Stimulated activated memory B cell treated with anti-CD40 and anti-IgM and Interleukin-4, amounts not matched to agents 10 μg/mL and 1 μg/mL and 100 μg/mL, for 72 hours (primary cell): ENCODE measurements around the gene ADAM12.

Source experiments
- ATAC-seq: fragments of 150-1000 bp; cut with Tn5 transposase; 2 replicates; pipeline ENCODE4 v1.10.0; 2021
- H3K27ac Mint-ChIP-seq: one replicate; pipeline ENCODE4 v1.8.0; 2022; ENCODE audit warnings: mild to moderate bottlenecking, mixed read lengths
- H3K27me3 Mint-ChIP-seq: one replicate; pipeline ENCODE4 v1.8.0; 2022; ENCODE audit warnings: mixed read lengths
- H3K36me3 Mint-ChIP-seq: one replicate; pipeline ENCODE4 v1.8.0; 2022; ENCODE audit warnings: mixed read lengths
- H3K4me1 Mint-ChIP-seq: one replicate; pipeline ENCODE4 v1.8.0; 2022; ENCODE audit warnings: mixed read lengths
- H3K4me3 Mint-ChIP-seq: one replicate; pipeline ENCODE4 v1.8.0; 2022; ENCODE audit warnings: mild to moderate bottlenecking, moderate library complexity, mixed read lengths
- H3K9me3 Mint-ChIP-seq: one replicate; pipeline ENCODE4 v1.8.0; 2022; ENCODE audit warnings: mixed read lengths

The ADAM12 gene

DNA sequence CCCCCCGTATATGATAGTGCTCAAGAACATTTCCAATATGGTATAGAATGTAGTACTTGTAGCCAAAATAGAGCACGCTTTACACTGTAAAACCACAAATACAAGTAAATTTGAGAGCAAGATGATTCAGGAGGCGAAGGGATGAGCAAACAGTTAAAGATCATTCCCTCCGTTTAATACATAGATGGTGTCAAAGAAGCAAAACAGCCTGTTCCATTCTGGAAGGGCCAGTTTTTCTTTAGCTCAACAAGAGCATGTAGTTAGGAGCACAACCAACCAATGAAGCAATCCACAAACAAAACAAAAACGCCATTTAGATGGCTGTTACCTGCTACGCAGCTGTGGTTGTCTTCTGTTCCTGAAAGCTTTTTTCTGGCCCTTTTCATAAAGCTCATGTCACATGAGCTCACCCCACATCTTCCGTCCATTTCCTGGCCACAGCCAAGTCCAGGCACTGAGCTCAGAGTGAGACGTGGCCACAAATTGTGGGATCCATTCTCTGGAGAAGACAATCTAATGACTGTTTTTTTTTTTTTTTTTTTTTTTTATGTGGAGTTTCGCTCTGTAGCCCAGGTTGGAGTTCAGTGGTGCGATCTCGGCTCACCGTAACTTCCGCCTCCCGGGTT lies 306.3 kb downstream of the ADAM12 start:
- H3K36me3 Mint-ChIP-seq = no peaks in the 10 kb centered on the region
- peaks cover 31% of the 10 kb centered on the region for H3K27me3 Mint-ChIP-seq
- H3K27ac Mint-ChIP-seq = no peak overlapping the region
- no peak for ATAC-seq
- no peaks in the 10 kb centered on the region for H3K4me1 Mint-ChIP-seq
- no peak overlapping the region for H3K4me3 Mint-ChIP-seq
- no peaks in the 10 kb centered on the region for H3K9me3 Mint-ChIP-seq

DNA sequence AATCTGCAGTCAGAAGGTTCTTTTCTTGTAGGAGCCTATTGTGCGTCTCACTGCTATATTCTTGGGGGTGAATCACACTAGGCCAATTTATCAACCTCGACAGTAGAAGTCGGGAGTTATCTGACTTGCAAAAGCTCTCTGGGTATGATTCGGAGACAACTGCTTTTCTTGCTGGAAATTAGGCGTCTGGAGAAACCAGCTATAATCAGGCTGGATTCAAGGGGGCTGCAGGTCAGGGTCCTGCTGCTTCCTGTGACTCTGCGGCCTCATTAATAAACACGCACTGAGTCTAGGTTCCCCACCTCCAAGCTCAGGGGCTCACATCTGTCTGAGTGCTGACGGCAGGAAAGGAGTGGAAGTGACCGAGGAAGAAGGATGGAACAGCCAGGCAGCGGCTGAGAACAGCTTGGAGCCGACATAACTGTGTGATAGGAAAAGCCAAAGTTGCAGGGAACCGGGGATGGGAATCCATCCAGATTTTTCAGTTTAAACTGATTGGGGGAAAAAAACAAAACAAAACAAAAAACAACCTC lies 307.3 kb downstream of the ADAM12 start:
- Mint-ChIP-seq H3K36me3 (no peaks in the 10 kb centered on the region), H3K4me3 (no peak overlapping the region), H3K27ac (no peak overlapping the region), H3K9me3 (no peaks in the 10 kb centered on the region), H3K4me1 (no peaks in the 10 kb centered on the region), H3K27me3 (peaks cover 28% of the 10 kb centered on the region)
- no peak for ATAC-seq

DNA sequence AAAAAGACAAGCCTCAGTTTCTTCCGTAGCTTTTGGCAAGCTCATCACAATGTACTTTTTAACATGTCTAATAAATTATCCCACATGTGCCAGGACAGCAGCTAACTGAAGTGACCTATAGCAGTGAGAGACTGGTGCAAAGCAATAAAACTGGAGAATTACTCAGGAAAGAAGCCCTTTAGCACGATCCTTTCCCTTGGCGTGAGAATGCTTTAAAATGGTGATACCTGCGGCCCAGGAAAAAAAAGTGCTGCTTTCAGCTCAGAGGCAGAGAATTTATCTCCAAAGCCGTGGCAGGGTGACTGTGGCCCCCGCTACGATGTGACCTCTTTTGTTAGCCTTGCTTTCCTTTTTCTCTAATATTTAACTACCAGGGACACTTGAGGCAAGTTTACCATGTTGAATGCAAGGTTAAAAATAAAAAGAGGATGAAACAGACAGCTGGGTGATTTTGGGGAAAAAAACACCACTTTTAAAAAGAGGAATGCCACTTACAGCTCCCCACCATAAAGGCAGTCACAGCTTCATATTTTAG lies 307.9 kb downstream of the ADAM12 start:
- H3K27me3 Mint-ChIP-seq = peaks cover 23% of the 10 kb centered on the region
- no peaks in the 10 kb centered on the region for H3K36me3 Mint-ChIP-seq
- no peaks in the 10 kb centered on the region for H3K9me3 Mint-ChIP-seq
- no peak overlapping the region for H3K27ac Mint-ChIP-seq
- no peaks in the 10 kb centered on the region for H3K4me1 Mint-ChIP-seq
- no peak for ATAC-seq
- H3K4me3 Mint-ChIP-seq = no peak overlapping the region

DNA sequence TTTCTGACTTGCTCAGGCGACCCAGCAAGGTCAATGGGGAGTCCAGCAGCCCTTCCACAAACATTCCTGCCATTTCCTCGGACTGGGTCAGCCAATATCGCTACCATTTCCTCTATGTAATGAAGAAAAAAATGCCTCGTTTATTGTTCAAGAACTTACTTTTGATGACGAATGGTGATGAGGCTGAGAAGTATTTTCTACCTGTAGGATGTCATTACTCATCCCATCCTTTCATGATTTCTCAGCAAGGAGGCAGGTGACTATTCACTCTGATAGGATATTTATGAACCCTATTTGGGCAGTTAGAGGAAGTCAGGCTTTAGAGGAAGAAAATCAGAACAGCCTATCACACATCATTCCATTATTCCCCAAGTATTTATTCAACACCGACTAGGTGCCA lies 313.3 kb downstream of the ADAM12 start:
- no peak for ATAC-seq
- no peaks in the 10 kb centered on the region for H3K4me1 Mint-ChIP-seq
- no peaks in the 10 kb centered on the region for H3K36me3 Mint-ChIP-seq
- H3K9me3 Mint-ChIP-seq = no peaks in the 10 kb centered on the region
- no peak overlapping the region for H3K27ac Mint-ChIP-seq
- no peak overlapping the region for H3K4me3 Mint-ChIP-seq
- peaks cover 10% of the 10 kb centered on the region for H3K27me3 Mint-ChIP-seq

DNA sequence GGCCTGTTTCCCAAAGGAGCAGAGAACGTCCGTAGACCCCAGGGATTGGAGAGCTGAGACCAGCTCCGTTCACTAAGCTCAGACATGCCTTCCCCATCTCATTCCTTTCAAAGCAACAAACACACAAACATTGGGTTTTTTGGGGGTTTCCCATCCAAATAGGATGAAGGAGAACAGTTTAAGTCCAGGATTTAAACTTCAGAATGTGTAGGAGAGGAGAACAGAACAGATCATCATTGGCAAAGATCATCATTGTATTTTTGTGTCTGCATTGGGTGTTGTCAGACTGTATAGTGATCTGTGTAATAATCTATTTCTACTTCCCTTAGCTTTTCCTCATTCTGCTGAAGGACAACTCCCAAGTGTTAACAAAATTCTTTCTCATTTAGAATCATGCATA lies 314.0 kb downstream of the ADAM12 start:
- peaks cover 10% of the 10 kb centered on the region for H3K27me3 Mint-ChIP-seq
- H3K4me3 Mint-ChIP-seq = no peak overlapping the region
- no peaks in the 10 kb centered on the region for H3K4me1 Mint-ChIP-seq
- no peak overlapping the region for H3K27ac Mint-ChIP-seq
- no peaks in the 10 kb centered on the region for H3K9me3 Mint-ChIP-seq
- H3K36me3 Mint-ChIP-seq = no peaks in the 10 kb centered on the region
- ATAC-seq = no peak

DNA sequence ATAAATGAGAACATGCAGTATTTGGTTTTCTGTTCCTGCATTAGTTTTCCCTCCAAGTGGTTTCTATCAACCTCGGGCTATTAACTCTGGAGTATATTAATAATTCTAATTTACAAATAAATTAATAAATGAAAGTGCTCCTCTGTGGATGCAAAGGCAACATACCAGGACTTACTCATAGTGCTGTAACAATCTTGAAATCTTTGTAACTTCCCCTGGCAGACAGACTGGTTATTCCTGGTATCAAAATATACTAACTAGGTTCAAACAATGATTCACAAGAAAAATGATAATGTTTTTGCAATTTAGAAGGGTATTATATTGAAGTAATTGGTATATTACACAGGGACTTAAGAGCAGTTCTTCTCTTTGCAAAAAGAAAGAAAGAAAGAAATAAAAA lies 314.7 kb downstream of the ADAM12 start:
- Mint-ChIP-seq H3K36me3 (no peaks in the 10 kb centered on the region), H3K9me3 (no peaks in the 10 kb centered on the region), H3K4me3 (no peak overlapping the region), H3K4me1 (no peaks in the 10 kb centered on the region), H3K27ac (no peak overlapping the region), H3K27me3 (peaks cover 9% of the 10 kb centered on the region)
- ATAC-seq = no peak

DNA sequence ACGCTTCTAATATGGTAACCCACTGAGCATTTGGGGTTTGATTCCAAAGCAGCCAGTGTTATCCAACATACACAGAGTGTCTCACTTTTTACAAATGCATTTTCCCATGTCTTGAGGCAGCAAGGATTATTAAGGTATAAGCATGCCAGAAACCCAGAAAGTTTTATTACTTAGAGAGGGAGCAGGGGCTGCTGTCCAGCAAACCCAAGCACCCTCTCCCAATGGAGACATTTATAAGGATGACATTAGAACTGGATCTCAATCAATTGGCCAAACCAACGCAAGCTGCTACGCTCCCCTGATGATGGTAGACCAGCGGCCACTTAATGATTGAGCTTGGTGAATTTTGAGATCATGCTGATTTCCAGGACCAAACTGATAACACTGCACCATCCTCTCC lies 315.7 kb downstream of the ADAM12 start:
- no peaks in the 10 kb centered on the region for H3K36me3 Mint-ChIP-seq
- H3K4me1 Mint-ChIP-seq = no peaks in the 10 kb centered on the region
- no peak overlapping the region for H3K27ac Mint-ChIP-seq
- H3K9me3 Mint-ChIP-seq = no peaks in the 10 kb centered on the region
- no peak for ATAC-seq
- H3K4me3 Mint-ChIP-seq = no peak overlapping the region
- H3K27me3 Mint-ChIP-seq = no peaks in the 10 kb centered on the region

DNA sequence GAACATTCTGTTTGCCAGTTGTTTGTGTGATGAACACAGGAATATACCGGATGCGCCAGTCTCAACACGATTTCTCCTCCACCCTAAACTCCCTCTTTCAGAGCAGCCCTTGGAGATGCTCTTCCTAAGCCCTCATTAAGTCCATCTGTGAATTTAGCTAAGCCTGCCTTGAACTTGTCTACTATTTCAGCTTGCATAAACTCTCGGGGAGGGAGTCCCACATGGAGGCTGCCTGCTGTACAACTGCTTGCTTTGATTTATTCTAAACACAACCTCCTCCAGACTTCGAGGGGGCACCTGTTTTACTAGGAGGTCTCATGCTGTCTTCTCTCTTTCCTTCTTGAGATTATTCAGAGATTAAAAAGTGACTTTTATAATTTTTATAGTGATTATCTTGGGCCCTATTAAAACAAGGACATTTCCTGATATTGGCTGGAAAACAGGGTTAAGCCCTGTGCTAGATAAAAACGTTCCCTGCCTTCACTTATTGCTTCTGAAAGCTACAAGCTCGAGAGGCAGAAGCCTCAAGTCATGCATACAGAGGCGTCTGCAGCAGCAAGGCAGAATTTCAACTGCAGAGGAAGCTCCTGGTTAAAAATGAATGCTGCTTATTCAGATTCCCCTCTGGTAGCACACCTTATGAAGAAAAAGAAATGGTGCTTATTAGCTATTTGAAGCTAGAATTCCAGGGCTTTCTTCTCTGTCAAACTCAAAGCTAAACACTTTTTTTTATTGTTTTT lies 317.6 kb downstream of the ADAM12 start:
- Mint-ChIP-seq H3K9me3 (no peaks in the 10 kb centered on the region), H3K36me3 (no peaks in the 10 kb centered on the region), H3K27me3 (no peaks in the 10 kb centered on the region), H3K4me1 (no peaks in the 10 kb centered on the region), H3K27ac (no peak overlapping the region), H3K4me3 (no peak overlapping the region)
- ATAC-seq = no peak

DNA sequence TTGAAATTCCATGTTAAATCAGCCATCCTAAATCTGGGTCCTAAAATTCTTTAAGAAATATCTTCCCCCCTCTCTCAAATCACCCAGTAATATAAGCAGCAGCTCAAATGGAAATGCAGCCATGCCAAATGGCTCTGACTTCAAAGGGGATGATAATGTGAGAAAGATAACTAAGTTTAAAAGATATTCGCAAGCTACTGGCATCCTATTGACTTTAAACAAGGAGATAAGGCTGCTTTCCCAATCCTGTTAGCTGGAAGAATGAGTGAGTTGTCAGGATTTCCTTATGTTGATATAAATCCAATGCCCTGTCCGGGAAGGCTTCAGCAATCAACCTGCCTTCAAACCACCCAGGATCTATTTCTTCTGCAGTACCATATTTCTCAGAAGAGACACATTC lies 320.0 kb downstream of the ADAM12 start:
- ATAC-seq = no peak
- no peak overlapping the region for H3K27ac Mint-ChIP-seq
- H3K4me1 Mint-ChIP-seq = no peaks in the 10 kb centered on the region
- H3K9me3 Mint-ChIP-seq = no peaks in the 10 kb centered on the region
- no peaks in the 10 kb centered on the region for H3K36me3 Mint-ChIP-seq
- no peaks in the 10 kb centered on the region for H3K27me3 Mint-ChIP-seq
- no peak overlapping the region for H3K4me3 Mint-ChIP-seq

DNA sequence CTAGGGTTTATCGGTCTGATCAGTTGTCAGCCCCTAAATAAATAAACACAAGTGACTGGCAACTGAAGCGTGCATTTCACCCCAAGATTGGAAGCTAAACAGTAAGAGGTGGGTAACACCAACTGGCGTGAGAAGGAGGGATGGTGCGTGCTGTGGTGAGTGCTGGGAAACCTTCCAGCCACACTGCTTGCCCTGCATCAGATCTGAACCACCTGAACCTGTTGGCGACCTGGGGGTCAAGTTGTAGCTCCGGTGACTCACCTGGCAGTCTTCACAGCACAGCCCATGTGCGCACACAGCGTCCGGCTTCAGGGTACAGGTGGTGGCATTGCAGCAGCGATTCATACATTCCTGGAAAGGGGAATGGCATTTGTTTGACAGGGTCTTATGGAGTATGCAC lies 321.8 kb downstream of the ADAM12 start:
- Mint-ChIP-seq H3K9me3 (no peaks in the 10 kb centered on the region), H3K27ac (no peak overlapping the region)

DNA sequence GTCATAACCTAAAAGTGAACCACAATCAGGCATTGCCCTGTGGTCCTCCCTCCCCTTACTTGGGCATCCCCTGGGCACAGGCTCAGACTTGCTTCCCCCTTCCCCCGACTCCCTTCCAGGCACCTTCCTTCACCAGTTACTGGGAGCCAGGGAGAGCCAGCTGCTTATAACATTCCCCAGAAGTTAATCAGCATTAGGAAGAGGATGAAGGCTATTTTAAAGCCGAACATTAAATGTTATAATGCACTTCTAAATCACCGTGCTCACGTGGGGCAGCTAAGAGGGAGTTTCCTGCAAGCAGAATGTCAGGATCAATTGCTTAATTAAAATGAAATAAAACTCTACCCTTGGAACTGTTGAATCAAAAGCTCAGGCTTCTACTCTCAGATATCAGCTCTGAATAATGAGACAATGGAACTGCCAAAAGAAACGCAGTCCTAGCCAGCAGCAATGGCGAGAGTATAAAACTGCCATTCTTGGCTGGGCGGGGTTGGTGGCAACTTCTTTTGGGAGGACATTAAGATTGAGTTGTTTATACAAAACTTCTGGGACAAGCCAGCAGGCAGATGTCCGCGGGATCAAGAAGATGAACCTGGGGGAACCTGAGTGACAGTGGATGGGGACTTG lies 322.4 kb downstream of the ADAM12 start:
- no peaks in the 10 kb centered on the region for H3K36me3 Mint-ChIP-seq
- ATAC-seq = no peak
- no peaks in the 10 kb centered on the region for H3K9me3 Mint-ChIP-seq
- no peak overlapping the region for H3K4me3 Mint-ChIP-seq
- no peaks in the 10 kb centered on the region for H3K4me1 Mint-ChIP-seq
- H3K27me3 Mint-ChIP-seq = no peaks in the 10 kb centered on the region
- no peak overlapping the region for H3K27ac Mint-ChIP-seq

More for the DNA sequence above, 321.8 kb downstream of the ADAM12 start:
- no peaks in the 10 kb centered on the region for H3K36me3 Mint-ChIP-seq
- no peak overlapping the region for H3K4me3 Mint-ChIP-seq
- H3K4me1 Mint-ChIP-seq = no peaks in the 10 kb centered on the region
- no peaks in the 10 kb centered on the region for H3K27me3 Mint-ChIP-seq
- ATAC-seq = no peak

DNA sequence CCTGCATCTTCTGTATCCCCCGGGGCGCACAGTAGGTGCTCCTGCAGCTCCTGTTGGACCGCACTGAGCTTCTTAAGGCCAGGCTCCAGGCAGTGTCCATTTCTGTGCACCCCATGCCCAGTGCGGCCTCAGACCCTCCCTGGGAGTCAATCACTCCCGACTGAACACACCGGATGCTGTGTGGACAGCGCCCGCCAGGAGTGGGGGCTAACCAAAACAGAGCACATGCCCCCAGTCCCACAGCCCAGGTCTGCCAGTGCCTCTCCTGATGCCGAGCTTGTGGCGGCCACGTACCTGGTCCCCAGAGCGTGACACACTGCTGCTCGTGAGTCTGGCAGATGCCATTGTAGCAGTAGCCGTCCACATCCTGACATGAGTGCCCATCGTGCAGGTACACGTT lies 323.8 kb downstream of the ADAM12 start:
- no peaks in the 10 kb centered on the region for H3K27me3 Mint-ChIP-seq
- H3K27ac Mint-ChIP-seq = no peak overlapping the region
- no peaks in the 10 kb centered on the region for H3K36me3 Mint-ChIP-seq
- no peak overlapping the region for H3K4me3 Mint-ChIP-seq
- ATAC-seq = no peak
- no peaks in the 10 kb centered on the region for H3K4me1 Mint-ChIP-seq
- H3K9me3 Mint-ChIP-seq = no peaks in the 10 kb centered on the region

DNA sequence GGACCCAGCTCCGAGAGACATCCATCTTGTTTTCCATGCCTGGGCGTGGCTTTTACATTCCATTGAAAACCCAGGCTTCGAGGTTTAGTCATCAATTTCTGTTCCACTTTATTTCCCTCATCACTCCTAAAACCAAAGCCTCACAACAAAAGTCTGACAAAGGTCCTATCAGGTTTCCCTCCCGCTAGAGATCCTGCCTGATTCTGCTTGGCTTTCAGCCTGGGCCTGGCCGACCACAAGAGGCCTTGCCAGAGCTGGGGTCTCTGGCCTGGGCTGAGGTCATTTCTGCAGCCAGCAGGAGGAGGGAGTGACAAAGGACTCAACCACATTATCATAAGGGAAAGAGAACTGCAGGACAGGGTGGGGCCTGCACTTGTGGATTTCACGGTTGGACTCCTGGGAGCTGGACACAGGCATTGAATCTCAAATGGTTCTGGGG lies 324.9 kb downstream of the ADAM12 start:
- H3K27ac Mint-ChIP-seq = no peak overlapping the region
- no peaks in the 10 kb centered on the region for H3K36me3 Mint-ChIP-seq
- H3K4me1 Mint-ChIP-seq = no peaks in the 10 kb centered on the region
- no peaks in the 10 kb centered on the region for H3K9me3 Mint-ChIP-seq
- no peak overlapping the region for H3K4me3 Mint-ChIP-seq
- no peaks in the 10 kb centered on the region for H3K27me3 Mint-ChIP-seq
- ATAC-seq = no peak

DNA sequence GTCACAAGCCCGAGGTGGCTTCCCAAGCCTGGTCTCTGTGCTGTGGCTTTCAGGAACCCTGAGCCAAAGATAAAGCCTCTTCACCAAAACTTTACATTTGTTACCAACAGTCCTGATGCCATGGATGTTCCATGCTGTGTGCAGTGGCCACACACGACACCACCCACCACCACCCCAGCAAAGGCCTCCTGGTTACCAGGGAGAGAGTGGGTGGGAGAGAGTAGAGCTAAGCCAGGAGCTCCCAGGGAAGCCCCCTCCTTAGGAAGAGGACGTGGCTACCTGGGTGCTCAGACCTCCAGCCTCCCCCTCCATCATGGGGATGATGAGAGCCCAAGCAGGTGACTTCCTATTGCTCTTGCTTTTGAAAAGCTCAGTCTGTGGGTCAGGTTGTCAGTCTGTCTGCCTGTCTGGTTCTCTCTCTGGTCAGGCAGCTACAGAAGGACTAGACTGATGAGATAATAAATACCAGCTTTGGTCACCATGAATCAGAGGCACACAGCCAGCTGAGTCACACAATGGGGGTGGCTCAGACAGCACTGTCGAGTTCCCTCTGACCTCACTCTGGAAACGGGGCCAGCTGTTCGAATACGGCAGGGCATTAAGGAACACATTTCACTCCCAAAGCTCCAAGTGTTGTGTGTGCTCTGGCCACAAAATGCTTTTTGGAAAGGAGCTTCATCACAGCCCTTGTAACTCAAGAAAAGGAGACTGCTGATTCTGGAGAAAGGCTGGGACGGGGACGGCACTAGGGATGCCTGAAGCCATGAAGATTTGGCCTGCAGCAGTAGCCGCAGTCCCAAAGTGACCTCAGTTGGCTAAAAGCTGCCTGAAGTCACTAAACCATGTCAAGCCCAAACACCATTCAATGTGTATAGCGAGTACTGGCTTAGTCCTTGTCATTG lies 325.9 kb downstream of the ADAM12 start:
- Mint-ChIP-seq H3K4me1 (no peaks in the 10 kb centered on the region), H3K27ac (no peak overlapping the region), H3K9me3 (no peaks in the 10 kb centered on the region), H3K36me3 (no peaks in the 10 kb centered on the region), H3K27me3 (no peaks in the 10 kb centered on the region), H3K4me3 (no peak overlapping the region)
- ATAC-seq = no peak

DNA sequence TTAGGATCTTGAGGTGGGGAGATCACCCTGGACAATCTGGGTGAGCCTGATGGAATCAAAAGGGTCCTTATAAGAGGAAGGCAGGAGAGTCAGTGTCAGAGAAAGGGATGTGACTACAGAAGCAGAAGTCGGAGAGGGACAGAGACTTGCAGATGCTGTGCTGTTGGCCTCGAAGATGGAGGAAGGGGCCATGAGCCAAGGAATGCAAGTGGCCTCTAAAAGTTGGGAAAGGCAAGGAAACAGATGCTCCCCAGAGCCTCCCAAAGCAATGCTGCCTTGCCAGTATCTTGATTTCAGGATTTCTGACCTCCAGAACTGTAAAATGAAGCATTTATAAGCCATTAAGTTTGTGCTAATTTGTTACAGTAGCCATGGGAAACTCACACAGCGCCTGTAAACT lies 326.8 kb downstream of the ADAM12 start:
- Mint-ChIP-seq H3K27me3 (no peaks in the 10 kb centered on the region), H3K4me3 (no peak overlapping the region), H3K36me3 (no peaks in the 10 kb centered on the region), H3K27ac (no peak overlapping the region), H3K4me1 (no peaks in the 10 kb centered on the region), H3K9me3 (no peaks in the 10 kb centered on the region)
- ATAC-seq = no peak
